Measurements from ENCODE around the gene SERPING1.
A peak's percentile ranks its signal among the peaks of the same experiment; 100 is the strongest.

SERPING1 gene

DNA sequence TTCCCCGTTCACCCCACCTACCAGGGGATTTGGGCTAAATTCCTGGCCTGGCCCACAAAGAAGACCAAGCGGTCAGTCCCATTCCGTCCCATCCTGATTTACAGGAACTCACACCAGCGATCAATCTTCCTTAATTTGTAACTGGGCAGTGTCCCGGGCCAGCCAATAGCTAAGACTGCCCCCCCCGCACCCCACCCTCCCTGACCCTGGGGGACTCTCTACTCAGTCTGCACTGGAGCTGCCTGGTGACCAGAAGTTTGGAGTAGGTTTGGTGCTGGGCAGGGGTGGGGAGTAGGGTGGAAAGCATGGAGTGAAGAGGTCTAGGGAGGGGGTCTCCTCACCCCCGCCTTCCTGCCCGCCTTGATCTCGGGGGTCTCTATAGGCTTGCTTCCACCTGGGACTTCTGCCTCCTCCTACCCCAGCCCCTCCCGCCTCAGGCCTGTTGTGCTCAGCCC is at the start of gene SERPING1:
TSS of gene SERPING1 (plus strand) at position 225 of the 455 bp plus-strand sequence. CDS start 586 bp downstream, outside the sequence.
- no peak for DNase-seq

GRCh38 chr11:57547854-57548377 is 49.6 kb upstream of the SERPING1 start:
- no peak for DNase-seq

DNA sequence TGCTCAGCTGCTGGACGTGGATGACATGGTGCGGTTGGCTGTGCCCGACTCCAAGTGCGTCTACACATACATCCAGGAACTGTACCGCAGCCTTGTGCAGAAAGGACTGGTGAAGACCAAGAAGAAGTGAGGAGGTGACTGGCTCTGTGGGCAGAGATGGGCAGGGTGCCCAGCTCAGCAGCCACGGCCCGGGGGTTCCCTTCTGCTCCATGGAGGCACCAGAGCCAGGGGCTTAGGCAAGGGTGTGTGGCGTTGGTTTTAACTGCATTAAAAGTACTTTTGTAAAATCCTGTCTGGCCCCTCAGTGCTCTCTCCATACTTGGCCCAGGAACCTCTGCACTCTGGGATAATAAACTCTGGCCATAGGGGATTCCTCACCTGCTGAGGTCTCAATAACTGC is 47.5 kb upstream of the SERPING1 start:
- DNase-seq, result no peak

GRCh38 chr11:57551941-57552340 is 45.5 kb upstream of the SERPING1 start:
- DNase-seq, result no peak

GRCh38 chr11:57552479-57552878 is 45.0 kb upstream of the SERPING1 start:
- no peak for DNase-seq

DNA sequence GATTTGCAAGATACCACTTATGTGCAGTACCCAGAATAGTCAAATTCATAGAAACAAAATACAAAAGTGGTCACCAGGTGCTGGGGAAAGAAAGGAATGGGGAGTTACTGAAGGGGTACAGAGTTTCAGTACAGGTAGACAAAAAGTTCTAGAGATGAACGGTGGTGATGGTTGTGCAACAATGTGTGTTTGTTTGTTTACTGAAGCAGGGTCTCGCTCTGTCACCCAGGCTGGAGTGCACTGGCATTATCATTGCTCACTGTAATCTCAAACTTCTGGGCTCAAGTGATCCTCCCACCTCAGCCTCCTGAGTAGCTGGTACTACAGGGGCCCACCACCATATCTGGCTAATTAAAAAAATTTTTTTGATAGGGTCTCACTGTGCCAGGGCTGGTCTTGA is 42.1 kb upstream of the SERPING1 start:
- DNase-seq, result no peak

DNA sequence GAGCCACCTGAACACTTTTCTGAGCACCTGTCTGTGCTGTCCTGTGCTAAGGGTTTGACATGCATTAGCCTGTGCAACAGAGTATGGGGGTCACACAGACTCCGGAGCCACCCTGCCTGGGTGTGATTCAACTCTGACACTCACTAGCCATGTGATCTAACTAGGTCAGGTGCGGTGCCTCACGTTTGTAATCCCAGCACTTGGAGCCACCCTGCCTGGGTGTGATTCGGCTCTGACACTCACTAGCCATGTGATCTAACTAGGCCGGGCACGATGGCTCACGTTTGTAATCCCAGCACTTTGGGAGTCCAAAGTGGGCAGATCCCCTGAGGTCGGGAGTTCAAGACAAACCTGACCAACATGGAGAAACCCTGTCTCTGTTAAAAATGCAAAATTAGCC is 41.4 kb upstream of the SERPING1 start:
- no peak for DNase-seq

GRCh38 chr11:57560146-57560545 is 37.3 kb upstream of the SERPING1 start:
- DNase-seq, result no peak

- no peak for DNase-seq
Measured at GRCh38 chr11:57562596-57562995, 34.9 kb upstream of the SERPING1 start.

GRCh38 chr11:57566005-57566904 is 31.2 kb upstream of the SERPING1 start:
- DNase-seq, result no peak

DNA sequence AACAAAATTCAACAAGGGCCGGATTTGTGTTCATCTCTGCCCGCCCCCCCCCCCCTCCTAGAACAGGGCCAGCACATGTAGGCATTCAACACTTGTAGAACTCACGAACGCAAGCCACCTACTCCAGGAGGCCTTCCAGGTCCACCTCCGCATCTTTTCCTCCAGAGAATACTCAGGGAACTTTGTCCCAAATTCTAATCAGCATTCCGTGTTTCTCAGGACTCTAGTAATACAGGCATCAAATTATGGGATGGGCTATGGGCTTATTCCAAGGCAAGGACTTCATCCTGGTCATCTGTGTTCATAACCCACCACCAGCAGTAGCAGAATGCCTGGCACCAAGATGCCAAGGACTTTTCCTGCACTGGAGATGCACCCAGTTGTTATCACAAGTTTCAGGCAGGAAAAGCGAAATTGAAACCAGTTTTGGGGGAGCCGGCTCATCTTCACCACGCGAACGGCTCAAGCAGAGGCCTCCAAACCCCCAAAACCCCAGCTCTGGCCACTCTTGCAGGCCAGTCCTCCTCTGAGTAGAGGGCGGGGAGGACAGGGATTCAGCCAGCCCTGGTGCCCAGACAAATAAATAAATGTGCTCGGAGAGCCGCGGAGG is 30.5 kb upstream of the SERPING1 start:
- DNase-seq, result no peak

DNA sequence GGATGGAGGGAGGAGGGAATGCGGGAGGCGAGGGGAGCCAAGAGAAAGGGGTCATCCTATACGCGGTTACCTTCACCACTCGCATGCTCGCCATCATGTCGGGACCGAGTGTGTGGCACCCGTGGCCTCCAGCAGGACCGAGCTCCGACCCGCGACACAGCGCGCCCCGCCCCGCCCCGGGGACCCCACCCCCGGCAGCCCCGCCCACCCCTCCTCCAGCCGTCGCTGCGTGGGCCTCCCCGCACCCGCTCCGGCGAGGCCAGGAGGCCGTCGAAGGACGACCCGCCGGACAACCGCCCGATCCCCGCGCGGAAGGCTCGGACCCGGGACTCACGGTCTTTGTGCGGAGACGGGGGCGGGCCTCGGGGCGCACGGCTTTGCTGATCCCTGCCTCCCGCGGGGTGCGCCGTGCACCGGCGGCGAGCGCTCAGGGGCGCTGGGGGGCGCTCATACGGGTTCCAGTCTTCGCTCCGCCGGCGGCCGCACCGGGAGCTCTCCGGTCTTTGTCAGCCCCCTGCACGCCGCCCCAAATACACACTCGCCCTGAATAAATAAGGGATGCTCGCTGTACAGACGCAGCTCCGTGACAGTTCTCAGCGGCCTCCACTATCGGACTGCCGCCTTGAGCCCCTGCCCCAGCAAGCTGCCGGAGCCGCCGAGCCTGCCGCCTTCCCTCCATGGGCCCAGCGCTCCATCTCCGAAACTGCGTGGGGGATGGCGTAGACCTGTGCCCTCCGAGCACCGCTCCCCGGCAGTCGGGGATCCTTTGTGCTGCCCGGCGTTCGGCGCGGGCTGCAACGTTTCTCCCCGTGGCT is 29.8 kb upstream of the SERPING1 start, which contains the start of gene UBE2L6:
TSS of gene UBE2L6 (minus strand) at position 158 of the 815 bp plus-strand sequence. CDS start at position 97, 61 bp downstream.
- peak in 1 of 2 experiments; percentile 5 for DNase-seq

DNA sequence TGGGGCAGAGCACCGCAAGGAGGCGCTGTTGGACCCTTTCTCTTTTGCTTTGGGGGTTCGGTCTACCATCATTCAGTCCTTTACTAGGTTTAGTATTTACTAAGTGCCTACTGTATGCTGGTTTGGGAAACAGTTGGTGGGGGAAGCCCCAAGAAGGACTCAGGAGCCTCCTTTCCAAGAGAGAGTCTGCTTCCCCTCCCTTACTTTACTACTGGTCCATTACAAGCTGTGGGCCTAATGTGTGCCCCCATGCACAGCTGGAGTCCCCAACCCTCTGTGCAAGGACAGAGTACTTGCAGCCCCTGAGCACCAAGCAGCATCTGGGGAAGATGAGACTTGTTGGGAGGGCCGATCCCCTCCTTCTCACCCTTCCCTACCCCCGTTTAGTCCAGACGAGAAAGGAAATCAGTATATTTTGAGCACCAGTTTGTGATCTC is 29.1 kb upstream of the SERPING1 start:
- DNase-seq, result no peak

DNA sequence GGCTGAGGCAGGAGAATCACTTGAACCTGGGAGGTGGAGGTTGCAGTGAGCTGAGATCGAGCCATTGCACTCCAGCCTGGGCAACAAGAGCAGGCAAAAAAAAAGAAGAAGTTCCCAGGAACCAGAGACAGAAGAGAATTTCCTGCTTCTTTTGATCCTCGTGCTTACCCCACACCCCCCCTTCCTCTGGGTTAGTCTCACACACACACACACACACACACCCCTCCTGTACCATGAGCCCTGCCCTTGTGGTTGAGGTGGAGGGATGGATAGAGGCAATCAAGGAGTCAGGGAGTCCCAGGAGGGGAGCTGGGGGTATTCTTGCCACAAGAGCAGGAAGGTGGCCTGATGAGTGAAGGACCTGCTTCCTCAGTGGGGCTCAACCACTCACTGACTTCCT is 25.9 kb upstream of the SERPING1 start:
- no peak for DNase-seq

- DNase-seq, result no peak
Measured at GRCh38 chr11:57574061-57574460, 23.4 kb upstream of the SERPING1 start.

- DNase-seq, result no peak
Measured at GRCh38 chr11:57584341-57584740, 13.1 kb upstream of the SERPING1 start.

- no peak for DNase-seq
Measured at GRCh38 chr11:57585301-57585700, 12.2 kb upstream of the SERPING1 start.

DNA sequence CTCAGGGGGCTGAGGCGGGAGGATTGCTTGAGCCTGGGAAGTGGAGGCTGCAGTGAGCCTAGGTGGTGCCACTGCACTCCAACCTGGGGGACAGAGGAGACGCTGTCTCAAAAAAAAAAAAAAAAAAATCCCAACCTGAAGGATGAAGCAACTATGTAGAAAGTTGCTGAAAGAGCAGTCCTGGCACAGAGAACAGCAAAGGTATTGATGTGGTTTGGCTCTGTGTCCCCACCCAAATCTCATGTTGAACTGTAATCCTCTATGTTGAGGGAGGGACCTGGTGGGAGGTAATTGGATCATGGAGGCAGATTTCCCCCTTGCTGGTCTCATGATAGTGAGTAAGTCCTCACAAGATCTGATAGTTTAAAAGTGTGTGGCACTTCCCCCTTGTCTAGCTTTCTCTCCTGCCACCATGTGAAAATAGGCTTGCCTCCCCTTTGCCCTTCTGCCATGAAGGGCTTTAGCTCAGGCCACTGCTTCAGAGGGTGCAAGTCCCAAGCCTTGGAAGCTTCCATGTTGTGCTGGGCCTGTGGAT is 10.7 kb upstream of the SERPING1 start:
- no peak for DNase-seq

DNA sequence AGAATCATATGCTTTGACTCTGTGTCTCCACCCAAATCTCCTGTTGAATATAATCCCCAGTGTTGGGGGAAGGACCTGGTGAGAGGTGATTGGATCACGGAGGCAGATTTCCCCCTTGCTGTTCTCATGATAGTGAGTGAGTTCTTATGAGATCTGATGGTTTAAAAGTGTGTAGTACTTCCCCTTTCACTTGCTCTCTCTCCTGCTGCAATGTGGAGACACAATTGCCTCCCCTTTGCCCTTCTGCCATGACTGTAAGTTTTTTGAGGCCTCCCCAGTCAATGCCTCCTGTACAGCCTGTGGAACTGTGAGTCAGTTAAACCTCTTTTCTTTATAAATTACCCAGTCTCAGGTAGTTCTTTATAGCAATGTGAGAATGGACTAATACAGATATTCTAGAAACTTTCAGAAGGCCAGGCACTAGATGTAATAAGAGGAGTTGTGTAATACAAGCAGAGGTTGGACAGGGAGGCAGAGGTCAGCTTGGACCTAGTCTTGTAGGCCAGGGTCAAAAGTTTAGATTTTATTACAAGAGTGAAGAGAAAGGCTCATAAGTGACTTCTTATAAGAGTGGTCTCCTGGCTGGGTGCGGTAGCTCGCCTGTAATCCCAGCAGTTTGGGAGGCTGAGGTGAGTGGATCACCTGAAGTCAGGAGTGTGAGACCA is 9.3 kb upstream of the SERPING1 start:
- DNase-seq, result no peak

DNA sequence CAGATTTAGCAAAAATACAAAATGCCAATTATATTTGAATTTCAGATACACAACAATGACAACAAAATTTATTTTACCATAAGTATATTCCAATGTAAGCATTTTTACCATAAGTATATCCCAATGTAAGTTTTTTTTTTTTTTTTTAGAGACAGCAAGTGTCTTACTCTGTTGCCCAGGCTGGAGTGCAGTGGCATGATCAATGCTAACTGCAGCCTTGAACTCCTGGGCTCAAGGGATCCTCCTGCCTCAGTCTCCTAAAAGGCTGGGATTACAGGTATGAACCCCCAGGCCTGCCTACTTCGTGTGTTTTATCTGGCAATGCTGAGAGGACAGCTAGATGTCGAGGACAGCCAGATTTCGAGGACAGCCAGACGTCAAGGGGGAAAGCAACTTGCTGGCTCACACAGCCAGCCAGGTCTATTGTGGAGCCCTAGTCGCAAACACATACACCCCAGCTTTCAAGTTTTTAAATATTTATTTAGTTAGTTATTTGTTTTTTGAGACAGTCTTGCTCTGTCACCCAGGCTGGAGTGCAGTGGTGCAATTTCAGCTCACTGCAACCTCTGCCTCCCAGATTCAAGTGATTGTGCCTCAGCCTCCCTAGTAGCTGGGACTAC is 1.1 kb upstream of the SERPING1 start:
- no peak for DNase-seq

Measured in SHP77 (cell line).